ENCODE results near the gene CCDC6. TPM values are rescaled to one million over a fixed set of nuclear protein-coding genes. Genes with fewer than 3 reads are reported as not detected.

CCDC6 gene
- total RNA-seq, 3 donors from 2014 or later (not counting 1 experiment from before 2014, with no cell fraction given), result 19.7 to 23.4 (median 20.8) TPM

DNA sequence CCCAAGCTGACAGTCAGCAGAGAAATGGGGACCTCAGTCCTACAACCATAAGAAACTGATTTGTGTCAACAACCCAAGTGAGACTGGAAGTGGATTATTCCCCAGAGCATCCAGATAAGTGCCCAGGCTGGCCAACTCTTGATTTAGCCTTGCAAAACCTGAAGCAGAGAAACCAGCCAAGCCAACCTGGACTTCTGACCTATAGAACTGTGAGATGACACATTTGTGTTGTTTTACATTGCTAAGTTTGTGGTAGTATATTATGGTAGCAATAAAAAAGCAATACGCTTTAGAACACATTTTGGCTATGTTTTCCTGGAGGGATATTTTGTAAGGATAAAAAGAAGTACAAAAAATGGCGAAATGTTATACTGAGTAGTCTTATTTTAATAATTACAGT lies 19.7 kb upstream of the CCDC6 start:
- TF ChIP-seq, protein P1, sequence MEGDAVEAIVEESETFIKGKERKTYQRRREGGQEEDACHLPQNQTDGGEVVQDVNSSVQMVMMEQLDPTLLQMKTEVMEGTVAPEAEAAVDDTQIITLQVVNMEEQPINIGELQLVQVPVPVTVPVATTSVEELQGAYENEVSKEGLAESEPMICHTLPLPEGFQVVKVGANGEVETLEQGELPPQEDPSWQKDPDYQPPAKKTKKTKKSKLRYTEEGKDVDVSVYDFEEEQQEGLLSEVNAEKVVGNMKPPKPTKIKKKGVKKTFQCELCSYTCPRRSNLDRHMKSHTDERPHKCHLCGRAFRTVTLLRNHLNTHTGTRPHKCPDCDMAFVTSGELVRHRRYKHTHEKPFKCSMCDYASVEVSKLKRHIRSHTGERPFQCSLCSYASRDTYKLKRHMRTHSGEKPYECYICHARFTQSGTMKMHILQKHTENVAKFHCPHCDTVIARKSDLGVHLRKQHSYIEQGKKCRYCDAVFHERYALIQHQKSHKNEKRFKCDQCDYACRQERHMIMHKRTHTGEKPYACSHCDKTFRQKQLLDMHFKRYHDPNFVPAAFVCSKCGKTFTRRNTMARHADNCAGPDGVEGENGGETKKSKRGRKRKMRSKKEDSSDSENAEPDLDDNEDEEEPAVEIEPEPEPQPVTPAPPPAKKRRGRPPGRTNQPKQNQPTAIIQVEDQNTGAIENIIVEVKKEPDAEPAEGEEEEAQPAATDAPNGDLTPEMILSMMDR (IDR thresholded peaks at IDR 0.05), result no peak
- H3K27me3 Mint-ChIP-seq (ENCODE audit: low read depth in 2 of 2), result peaks cover 7 to 19% of the 10 kb centered on the region in 2 donors

DNA sequence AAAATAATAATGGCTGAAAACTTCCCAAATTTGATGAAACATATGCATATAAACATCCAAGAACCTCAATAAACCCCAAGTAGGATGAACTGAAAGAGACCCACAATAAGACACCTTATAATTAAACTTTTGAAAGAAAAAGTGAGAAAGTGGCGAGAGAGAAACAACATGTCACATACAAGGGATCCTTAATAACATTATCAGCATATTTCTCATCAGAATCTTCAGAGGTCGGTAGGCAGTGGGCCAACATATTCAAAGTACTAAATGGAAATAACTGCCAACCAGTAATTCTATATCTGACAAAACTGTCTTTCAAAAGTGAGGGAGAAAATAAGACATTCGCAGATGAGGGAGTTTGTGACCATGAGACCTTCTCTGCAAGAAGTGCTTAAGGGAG lies 16.6 kb upstream of the CCDC6 start:
- no peak for DNase-seq
- Histone ChIP-seq H3K36me3 (ENCODE audit: control insufficient read depth, insufficient read depth, low read length) (no peaks in the 10 kb centered on the region), H3K4me1 (ENCODE audit: control insufficient read depth, insufficient read depth, low read length) (no peaks in the 10 kb centered on the region), H3K4me3 (ENCODE audit: low read length) (no peak overlapping the region), H3K27me3 (ENCODE audit: control insufficient read depth, insufficient read depth, low read length) (no peaks in the 10 kb centered on the region), H3K9me3 (ENCODE audit: control insufficient read depth, insufficient read depth, low read length) (no peaks in the 10 kb centered on the region), H3K27ac (ENCODE audit: low read length) (no peak overlapping the region)
- H3K4me3 Mint-ChIP-seq, result no peak overlapping the region
- H3K36me3 Mint-ChIP-seq, result peaks cover 17% of the 10 kb centered on the region
- WGBS (ENCODE audit: insufficient coverage), result 87% methylated on average over 2 of the region's 3 CpGs
- TF ChIP-seq, protein P1 (IDR thresholded peaks at IDR 0.05), result no peak
- intact Hi-C loops (cut with micrococcal nuclease), result no loop called here
- H3K27ac Mint-ChIP-seq, result no peak overlapping the region
- peaks cover 9 to 10% of the 10 kb centered on the region in 2 donors for H3K9me3 Mint-ChIP-seq
- H3K4me1 Mint-ChIP-seq, result no peaks in the 10 kb centered on the region
- no peak for ATAC-seq
- H3K27me3 Mint-ChIP-seq (ENCODE audit: low read depth in 2 of 2), result peaks cover 14 to 26% of the 10 kb centered on the region in 2 donors

More for the DNA sequence above, 19.7 kb upstream of the CCDC6 start:
- Histone ChIP-seq H3K4me3 (ENCODE audit: low read length) (no peak overlapping the region), H3K27me3 (ENCODE audit: control insufficient read depth, insufficient read depth, low read length) (no peaks in the 10 kb centered on the region), H3K4me1 (ENCODE audit: control insufficient read depth, insufficient read depth, low read length) (no peaks in the 10 kb centered on the region), H3K27ac (ENCODE audit: low read length) (no peak overlapping the region), H3K9me3 (ENCODE audit: control insufficient read depth, insufficient read depth, low read length) (no peaks in the 10 kb centered on the region), H3K36me3 (ENCODE audit: control insufficient read depth, insufficient read depth, low read length) (no peaks in the 10 kb centered on the region)
- H3K27ac Mint-ChIP-seq, result no peak overlapping the region
- peaks cover 17% of the 10 kb centered on the region for H3K36me3 Mint-ChIP-seq
- 92% methylated on average over 1 of the region's 2 CpGs for WGBS (ENCODE audit: insufficient coverage)
- ATAC-seq, result no peak
- H3K9me3 Mint-ChIP-seq, result peaks cover 9 to 10% of the 10 kb centered on the region in 2 donors
- no peak for DNase-seq
- H3K4me1 Mint-ChIP-seq, result no peaks in the 10 kb centered on the region
- H3K4me3 Mint-ChIP-seq, result no peak overlapping the region
- intact Hi-C loops (cut with micrococcal nuclease), result no loop called here

DNA sequence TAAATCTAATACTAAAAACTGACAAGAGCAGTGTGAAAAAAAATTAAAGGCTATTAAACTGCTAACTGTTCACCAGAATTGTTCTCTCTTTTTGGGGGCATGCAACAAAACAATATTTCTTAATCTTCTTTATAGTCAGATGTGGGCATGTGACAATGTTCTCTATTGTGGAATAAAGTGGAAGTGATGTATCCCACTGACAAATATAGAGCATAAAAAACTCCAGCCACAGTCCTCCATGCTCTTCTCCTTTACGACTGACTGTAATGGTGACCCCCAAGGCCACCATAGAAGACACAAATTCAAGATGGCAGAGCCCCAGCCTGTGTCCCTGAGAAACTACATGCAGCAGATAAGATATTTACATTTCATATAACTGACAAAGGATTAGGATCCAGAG lies 11.6 kb upstream of the CCDC6 start:
- peaks cover 10 to 12% of the 10 kb centered on the region in 2 donors for H3K9me3 Mint-ChIP-seq

More for the DNA sequence above, 11.6 kb upstream of the CCDC6 start:
- Mint-ChIP-seq H3K4me3 (no peak overlapping the region), H3K4me1 (no peaks in the 10 kb centered on the region), H3K27ac (no peak overlapping the region), H3K27me3 (ENCODE audit: low read depth in 2 of 2) (peaks cover 16 to 34% of the 10 kb centered on the region in 2 donors), H3K36me3 (peaks cover 26% of the 10 kb centered on the region)
- H3K4me1 ChIP-seq (ENCODE audit: control insufficient read depth, insufficient read depth, low read length), result no peaks in the 10 kb centered on the region
- H3K27me3 ChIP-seq (ENCODE audit: control insufficient read depth, insufficient read depth, low read length), result peaks cover 6% of the 10 kb centered on the region
- TF ChIP-seq, protein P1 (IDR thresholded peaks at IDR 0.05), result no peak
- WGBS (ENCODE audit: insufficient coverage), result 100% methylated on average over 1 of the region's 1 CpG
- intact Hi-C loops (cut with micrococcal nuclease), result no loop called here
- no peak overlapping the region for H3K27ac ChIP-seq (ENCODE audit: low read length)
- DNase-seq (no peak), ATAC-seq (no peak)
- H3K9me3 ChIP-seq (ENCODE audit: control insufficient read depth, insufficient read depth, low read length), result peaks cover 4% of the 10 kb centered on the region
- no peaks in the 10 kb centered on the region for H3K36me3 ChIP-seq (ENCODE audit: control insufficient read depth, insufficient read depth, low read length)
- H3K4me3 ChIP-seq (ENCODE audit: low read length), result no peak overlapping the region

Measured in natural killer cell (primary cell).